A673 (cell line): ENCODE data around the gene HP1BP3.

Experiments
- EZH2 ChIP-seq: fragments of 200-600 bp; sonication (generic); IDR thresholded peaks from 2 replicates; pipeline ENCODE4 v1.6.1; 2017; ENCODE audit warnings: borderline replicate concordance, low read depth, mild to moderate bottlenecking, mixed read lengths, antibody characterized with exemption, low read length; ENCODE audit not compliant: poor library complexity, severe bottlenecking
- TF ChIP-seq, protein P1 (sequence below): fragments of 300-800, 200-600 bp; sonication (generic); conservative IDR thresholded peaks from 2 replicates; pipeline ENCODE4 v1.5.1; 2017; ENCODE audit warnings: low read depth, mild to moderate bottlenecking, antibody characterized with exemption, low read length, moderate library complexity, mixed read lengths

- TF ChIP-seq, protein P1, sequence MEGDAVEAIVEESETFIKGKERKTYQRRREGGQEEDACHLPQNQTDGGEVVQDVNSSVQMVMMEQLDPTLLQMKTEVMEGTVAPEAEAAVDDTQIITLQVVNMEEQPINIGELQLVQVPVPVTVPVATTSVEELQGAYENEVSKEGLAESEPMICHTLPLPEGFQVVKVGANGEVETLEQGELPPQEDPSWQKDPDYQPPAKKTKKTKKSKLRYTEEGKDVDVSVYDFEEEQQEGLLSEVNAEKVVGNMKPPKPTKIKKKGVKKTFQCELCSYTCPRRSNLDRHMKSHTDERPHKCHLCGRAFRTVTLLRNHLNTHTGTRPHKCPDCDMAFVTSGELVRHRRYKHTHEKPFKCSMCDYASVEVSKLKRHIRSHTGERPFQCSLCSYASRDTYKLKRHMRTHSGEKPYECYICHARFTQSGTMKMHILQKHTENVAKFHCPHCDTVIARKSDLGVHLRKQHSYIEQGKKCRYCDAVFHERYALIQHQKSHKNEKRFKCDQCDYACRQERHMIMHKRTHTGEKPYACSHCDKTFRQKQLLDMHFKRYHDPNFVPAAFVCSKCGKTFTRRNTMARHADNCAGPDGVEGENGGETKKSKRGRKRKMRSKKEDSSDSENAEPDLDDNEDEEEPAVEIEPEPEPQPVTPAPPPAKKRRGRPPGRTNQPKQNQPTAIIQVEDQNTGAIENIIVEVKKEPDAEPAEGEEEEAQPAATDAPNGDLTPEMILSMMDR = no peak
- no peak for TF ChIP-seq EZH2
These were observed 19.8 kb downstream of the HP1BP3 start for GRCh38 chr1:20767271-20767670.
